NCI-H1930 (cell line): Measurements from ENCODE around the gene SPRR1B.
"Not testable (repeated sequence)": the region's sequence is repeated elsewhere in the genome, so short reads cannot be mapped to it uniquely, and the experiment has no call there.

ENCODE experiments used
- DNase-seq, 2 experiments: peaks; one replicate each; lab custom pipeline; 2025; lab: John Stamatoyannopoulos, UW

Gene SPRR1B

GRCh38 chr1:153030895-153031294 lies at the start of gene SPRR1B:
Gene SPRR1B (plus strand): TSS chr1:153031203. CDS start chr1:153032346, 1,143 bp downstream.
- DNase-seq: no peak

GRCh38 chr1:152982076-152982475 lies 48.9 kb upstream of the SPRR1B start:
- DNase-seq: no peak

GRCh38 chr1:152983234-152983633 lies 47.8 kb upstream of the SPRR1B start:
- DNase-seq: no peak

- DNase-seq: no peak
Observed at GRCh38 chr1:152983743-152984142, 47.3 kb upstream of the SPRR1B start, which contains the start of gene SPRR1A. Gene SPRR1A (plus strand): TSS chr1:152984081. CDS start chr1:152985231, 1,150 bp downstream.

- no peak for DNase-seq
Observed at GRCh38 chr1:152986578-152986977, 44.4 kb upstream of the SPRR1B start.

- no peak for DNase-seq
Observed at GRCh38 chr1:152993186-152993585, 37.8 kb upstream of the SPRR1B start.

- DNase-seq: no peak
Observed at GRCh38 chr1:152995842-152996241, 35.2 kb upstream of the SPRR1B start.

- DNase-seq: no peak
Observed at GRCh38 chr1:152996633-152997400, 34.2 kb upstream of the SPRR1B start.

GRCh38 chr1:152997901-152998300 lies 33.1 kb upstream of the SPRR1B start:
- no peak for DNase-seq

GRCh38 chr1:152998476-152998875 lies 32.5 kb upstream of the SPRR1B start:
- no peak for DNase-seq

GRCh38 chr1:152999818-153000217 lies 31.2 kb upstream of the SPRR1B start:
- DNase-seq: no peak

- DNase-seq: no peak
Observed at GRCh38 chr1:153000294-153000693, 30.7 kb upstream of the SPRR1B start.

- DNase-seq: no peak
Observed at GRCh38 chr1:153001382-153001781, 29.6 kb upstream of the SPRR1B start, which contains the start of gene SPRR3. Gene SPRR3 (plus strand): TSS chr1:153001749. CDS start chr1:153003021, 1,272 bp downstream.

GRCh38 chr1:153011235-153011758 lies 19.7 kb upstream of the SPRR1B start:
- DNase-seq: not testable (repeated sequence)

- DNase-seq: not testable (repeated sequence)
Observed at GRCh38 chr1:153021829-153022228, 9.2 kb upstream of the SPRR1B start.

GRCh38 chr1:153022340-153022739 lies 8.7 kb upstream of the SPRR1B start:
- DNase-seq: not testable (repeated sequence)

GRCh38 chr1:153023109-153023508 lies 7.9 kb upstream of the SPRR1B start:
- DNase-seq: no peak

- DNase-seq: no peak
Observed at GRCh38 chr1:153024413-153024812, 6.6 kb upstream of the SPRR1B start.

- DNase-seq: no peak
Observed at GRCh38 chr1:153025797-153026196, 5.2 kb upstream of the SPRR1B start.

- no peak for DNase-seq
Observed at GRCh38 chr1:153028766-153029165, 2.2 kb upstream of the SPRR1B start.

GRCh38 chr1:153032073-153032472 lies 1.1 kb downstream of the SPRR1B start:
- DNase-seq: no peak

GRCh38 chr1:153032677-153033308 lies 1.8 kb downstream of the SPRR1B start:
- no peak for DNase-seq

- DNase-seq: no peak
Observed at GRCh38 chr1:153035211-153035610, 4.2 kb downstream of the SPRR1B start.
